ENCODE data around the gene PCDHA7. TPM values are rescaled to one million over a fixed set of nuclear protein-coding genes. Genes with fewer than 3 reads are reported as not detected.
A peak's percentile ranks its signal among the peaks of the same experiment; 100 is the strongest.
"Not testable (repeated sequence)": the region's sequence is repeated elsewhere in the genome, so short reads cannot be mapped to it uniquely, and the experiment has no call there.

The PCDHA7 gene
- polyA plus RNA-seq, 1 experiment, result 0.44 TPM

DNA sequence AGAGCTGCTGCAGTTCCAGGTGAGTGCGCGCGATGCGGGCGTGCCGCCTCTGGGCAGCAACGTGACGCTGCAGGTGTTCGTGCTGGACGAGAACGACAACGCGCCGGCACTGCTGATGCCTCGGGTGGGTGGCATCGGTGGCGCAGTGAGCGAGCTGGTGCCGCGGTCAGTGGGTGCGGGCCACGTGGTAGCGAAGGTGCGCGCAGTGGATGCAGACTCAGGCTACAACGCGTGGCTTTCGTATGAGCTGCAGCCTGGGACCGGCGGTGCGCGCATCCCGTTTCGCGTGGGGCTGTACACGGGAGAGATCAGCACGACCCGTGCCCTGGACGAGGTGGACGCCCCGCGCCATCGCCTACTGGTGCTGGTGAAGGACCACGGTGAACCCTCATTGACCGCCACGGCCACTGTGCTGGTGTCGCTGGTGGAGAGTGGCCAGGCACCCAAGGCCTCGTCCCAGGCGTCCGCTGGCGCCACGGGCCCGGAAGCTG, 31.2 kb upstream of the PCDHA7 start:
- POLR2A ChIA-PET, result no interaction called here
- no peak for DNase-seq (ENCODE audit: low read depth)
- no peak overlapping the region for H3K4me3 ChIP-seq (ENCODE audit: low read depth, low read length)
- TF ChIP-seq, protein P1, sequence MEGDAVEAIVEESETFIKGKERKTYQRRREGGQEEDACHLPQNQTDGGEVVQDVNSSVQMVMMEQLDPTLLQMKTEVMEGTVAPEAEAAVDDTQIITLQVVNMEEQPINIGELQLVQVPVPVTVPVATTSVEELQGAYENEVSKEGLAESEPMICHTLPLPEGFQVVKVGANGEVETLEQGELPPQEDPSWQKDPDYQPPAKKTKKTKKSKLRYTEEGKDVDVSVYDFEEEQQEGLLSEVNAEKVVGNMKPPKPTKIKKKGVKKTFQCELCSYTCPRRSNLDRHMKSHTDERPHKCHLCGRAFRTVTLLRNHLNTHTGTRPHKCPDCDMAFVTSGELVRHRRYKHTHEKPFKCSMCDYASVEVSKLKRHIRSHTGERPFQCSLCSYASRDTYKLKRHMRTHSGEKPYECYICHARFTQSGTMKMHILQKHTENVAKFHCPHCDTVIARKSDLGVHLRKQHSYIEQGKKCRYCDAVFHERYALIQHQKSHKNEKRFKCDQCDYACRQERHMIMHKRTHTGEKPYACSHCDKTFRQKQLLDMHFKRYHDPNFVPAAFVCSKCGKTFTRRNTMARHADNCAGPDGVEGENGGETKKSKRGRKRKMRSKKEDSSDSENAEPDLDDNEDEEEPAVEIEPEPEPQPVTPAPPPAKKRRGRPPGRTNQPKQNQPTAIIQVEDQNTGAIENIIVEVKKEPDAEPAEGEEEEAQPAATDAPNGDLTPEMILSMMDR (IDR thresholded peaks at IDR 0.05; ENCODE audit: insufficient read depth, low read depth, low read length), result no peak
- H3K27me3 ChIP-seq (ENCODE audit: control insufficient read depth, insufficient read depth, low read length), result no peaks in the 10 kb centered on the region
- CTCF ChIA-PET, result interaction anchor here (1.9 kb wide), 1 partner anchor 9 kb away, joined by 4 read pairs; no protein-coding TSS in a partner anchor
- no peaks in the 10 kb centered on the region for H3K36me3 ChIP-seq (ENCODE audit: control insufficient read depth, insufficient read depth, low read length)

DNA sequence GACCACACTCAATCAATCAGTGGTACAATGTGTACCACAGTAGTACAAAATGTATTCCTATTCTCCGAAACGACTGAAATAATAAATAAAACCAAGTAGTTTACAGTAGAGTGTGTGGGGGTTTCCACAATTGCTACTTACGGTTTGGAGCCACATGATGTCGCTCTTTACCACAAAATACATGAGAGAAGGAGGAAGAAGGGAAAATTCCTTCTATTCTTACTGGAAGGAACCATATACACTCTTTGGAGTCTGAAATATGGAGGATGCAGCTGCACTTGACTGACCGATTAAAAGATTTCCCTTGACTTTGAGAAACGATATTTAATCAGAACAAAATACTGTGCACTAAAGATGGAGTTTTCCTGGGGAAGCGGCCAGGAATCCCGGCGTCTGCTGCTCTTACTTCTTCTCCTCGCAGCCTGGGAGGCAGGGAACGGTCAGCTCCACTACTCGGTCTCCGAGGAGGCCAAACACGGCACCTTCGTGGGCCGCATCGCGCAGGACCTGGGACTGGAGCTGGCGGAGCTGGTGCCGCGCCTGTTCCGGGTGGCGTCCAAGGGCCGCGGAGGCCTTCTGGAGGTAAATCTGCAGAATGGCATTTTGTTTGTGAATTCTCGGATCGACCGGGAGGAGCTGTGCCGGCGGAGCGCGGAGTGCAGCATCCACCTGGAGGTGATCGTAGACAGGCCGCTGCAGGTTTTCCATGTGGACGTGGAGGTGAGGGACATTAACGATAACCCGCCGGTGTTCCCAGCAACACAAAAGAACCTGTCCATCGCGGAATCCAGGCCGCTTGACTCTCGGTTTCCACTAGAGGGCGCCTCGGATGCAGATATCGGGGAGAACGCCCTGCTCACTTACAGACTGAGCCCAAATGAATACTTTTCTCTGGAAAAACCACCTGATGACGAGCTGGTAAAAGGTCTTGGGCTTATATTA, 27.0 kb upstream of the PCDHA7 start, which contains the start of gene PCDHA4:
Gene PCDHA4 (plus strand): TSS at position 235 of the 942 bp plus-strand sequence.
- POLR2A ChIA-PET, result no interaction called here
- H3K4me3 ChIP-seq (ENCODE audit: low read depth, low read length), result peak within 1 kb of the TSS; percentile 32

DNA sequence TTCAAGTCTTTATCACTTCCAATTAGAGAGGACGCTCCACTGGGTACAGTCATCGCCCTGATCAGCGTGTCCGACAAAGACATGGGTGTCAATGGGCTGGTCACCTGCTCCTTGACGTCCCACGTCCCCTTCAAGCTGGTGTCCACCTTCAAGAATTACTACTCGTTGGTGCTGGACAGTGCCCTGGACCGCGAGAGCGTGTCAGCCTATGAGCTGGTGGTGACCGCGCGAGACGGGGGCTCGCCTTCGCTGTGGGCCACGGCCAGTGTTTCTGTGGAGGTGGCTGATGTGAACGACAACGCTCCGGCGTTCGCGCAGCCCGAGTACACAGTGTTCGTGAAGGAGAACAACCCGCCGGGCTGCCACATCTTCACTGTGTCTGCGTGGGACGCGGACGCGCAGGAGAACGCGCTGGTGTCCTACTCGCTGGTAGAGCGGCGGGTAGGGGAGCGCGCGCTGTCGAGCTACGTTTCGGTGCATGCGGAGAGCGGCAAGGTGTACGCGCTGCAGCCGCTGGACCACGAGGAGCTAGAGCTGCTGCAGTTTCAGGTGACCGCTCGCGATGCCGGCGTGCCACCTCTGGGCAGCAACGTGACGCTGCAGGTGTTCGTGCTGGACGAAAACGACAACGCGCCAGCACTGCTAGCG, 25.7 kb upstream of the PCDHA7 start:
- H3K36me3 ChIP-seq (ENCODE audit: control insufficient read depth, insufficient read depth, low read length); DNase-seq (ENCODE audit: low read depth); POLR2A ChIA-PET; H3K27me3 ChIP-seq (ENCODE audit: control insufficient read depth, insufficient read depth, low read length); H3K4me3 ChIP-seq (ENCODE audit: low read depth, low read length): not testable (repeated sequence)
- CTCF ChIA-PET, result interaction anchor here (0.6 to 1.6 kb wide), 4 partner anchors 9 to 871 kb away, joined by 3 to 4 read pairs (median 3); no protein-coding TSS in a partner anchor

More for the DNA sequence above, 27.0 kb upstream of the PCDHA7 start, which contains the start of gene PCDHA4:
- Histone ChIP-seq H3K27me3 (ENCODE audit: control insufficient read depth, insufficient read depth, low read length) (no peaks in the 10 kb centered on the region), H3K36me3 (ENCODE audit: control insufficient read depth, insufficient read depth, low read length) (no peaks in the 10 kb centered on the region)
- DNase-seq (ENCODE audit: low read depth), result no peak
- TF ChIP-seq, protein P1 (IDR thresholded peaks at IDR 0.05; ENCODE audit: insufficient read depth, low read depth, low read length), result peak; percentile 38
- CTCF ChIA-PET, result interaction anchor here (0.6 to 1.6 kb wide), 3 partner anchors 10 to 172 kb away, joined by 3 to 4 read pairs (median 3); no protein-coding TSS in a partner anchor

DNA sequence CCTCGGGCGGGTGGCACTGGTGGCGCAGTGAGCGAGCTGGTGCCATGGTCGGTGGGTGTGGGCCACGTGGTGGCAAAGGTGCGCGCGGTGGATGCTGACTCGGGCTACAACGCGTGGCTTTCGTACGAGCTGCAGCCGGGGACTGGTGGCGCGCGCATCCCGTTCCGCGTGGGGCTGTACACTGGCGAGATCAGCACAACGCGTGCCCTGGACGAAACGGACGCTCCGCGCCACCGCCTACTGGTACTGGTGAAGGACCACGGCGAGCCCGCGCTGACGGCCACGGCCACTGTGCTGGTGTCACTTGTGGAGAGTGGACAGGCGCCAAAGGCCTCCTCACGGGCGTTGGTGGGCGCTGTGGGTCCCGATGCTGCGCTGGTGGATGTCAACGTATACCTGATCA, 25.2 kb upstream of the PCDHA7 start:
- H3K36me3 ChIP-seq (ENCODE audit: control insufficient read depth, insufficient read depth, low read length), result no peaks in the 10 kb centered on the region
- H3K4me3 ChIP-seq (ENCODE audit: low read depth, low read length), result no peak overlapping the region
- CTCF ChIA-PET, result no interaction called here
- no peak for DNase-seq (ENCODE audit: low read depth)
- H3K27me3 ChIP-seq (ENCODE audit: control insufficient read depth, insufficient read depth, low read length), result no peaks in the 10 kb centered on the region
- POLR2A ChIA-PET, result no interaction called here
- TF ChIP-seq, protein P1 (IDR thresholded peaks at IDR 0.05; ENCODE audit: insufficient read depth, low read depth, low read length), result no peak

DNA sequence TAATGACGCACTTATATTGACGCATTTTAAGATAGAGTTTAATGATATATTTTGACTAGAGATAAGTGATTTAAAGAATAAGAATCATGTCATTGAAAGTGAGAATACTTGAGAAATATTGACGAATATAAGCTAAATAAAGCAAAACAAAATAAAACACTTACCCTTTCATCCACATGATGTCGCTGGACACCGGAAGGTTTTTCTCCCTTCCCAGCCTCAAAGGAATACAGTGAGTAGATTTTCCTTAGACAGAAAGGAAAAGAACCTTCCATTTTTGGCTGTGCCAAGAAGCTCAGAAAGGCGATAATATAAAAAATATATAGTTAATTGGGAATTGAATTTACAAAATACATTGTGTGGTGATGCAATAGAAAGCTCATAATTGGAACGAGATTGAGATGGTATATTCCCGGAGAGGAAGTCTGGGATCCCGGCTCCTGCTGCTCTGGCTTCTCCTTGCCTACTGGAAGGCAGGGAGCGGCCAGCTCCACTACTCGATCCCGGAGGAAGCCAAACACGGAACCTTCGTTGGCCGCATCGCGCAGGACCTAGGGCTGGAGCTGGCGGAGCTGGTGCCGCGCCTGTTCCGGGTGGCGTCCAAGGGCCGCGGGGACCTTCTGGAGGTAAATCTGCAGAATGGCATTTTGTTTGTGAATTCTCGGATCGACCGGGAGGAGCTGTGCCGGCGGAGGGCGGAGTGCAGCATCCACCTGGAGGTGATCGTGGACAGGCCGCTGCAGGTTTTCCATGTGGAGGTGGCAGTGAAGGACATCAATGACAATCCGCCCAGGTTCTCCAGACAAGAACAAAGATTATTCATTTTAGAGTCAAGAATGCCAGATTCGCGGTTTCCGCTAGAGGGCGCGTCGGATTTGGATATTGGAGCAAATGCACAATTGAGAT, 12.4 kb upstream of the PCDHA7 start, which contains the start of gene PCDHA5:
Gene PCDHA5 (plus strand): TSS at position 239 of the 906 bp plus-strand sequence.
- Histone ChIP-seq H3K4me3 (ENCODE audit: low read depth, low read length) (no peak within 1 kb of the TSS), H3K36me3 (ENCODE audit: control insufficient read depth, insufficient read depth, low read length) (no peaks in the 10 kb centered on the region), H3K27me3 (ENCODE audit: control insufficient read depth, insufficient read depth, low read length) (no peaks in the 10 kb centered on the region)
- TF ChIP-seq, protein P1 (IDR thresholded peaks at IDR 0.05; ENCODE audit: insufficient read depth, low read depth, low read length), result peak; percentile 42
- ChIA-PET POLR2A (no interaction called here), CTCF (interaction anchor here (0.6 to 1.3 kb wide), 3 partner anchors 15 to 949 kb away, joined by 3 read pairs; no protein-coding TSS in a partner anchor)
- no peak for DNase-seq (ENCODE audit: low read depth)

Measured in BJ (cell line).